Measurements from ENCODE around the gene CAMK1D.
"Not testable (repeated sequence)": the region's sequence is repeated elsewhere in the genome, so short reads cannot be mapped to it uniquely, and the experiment has no call there.

Gene CAMK1D

DNA sequence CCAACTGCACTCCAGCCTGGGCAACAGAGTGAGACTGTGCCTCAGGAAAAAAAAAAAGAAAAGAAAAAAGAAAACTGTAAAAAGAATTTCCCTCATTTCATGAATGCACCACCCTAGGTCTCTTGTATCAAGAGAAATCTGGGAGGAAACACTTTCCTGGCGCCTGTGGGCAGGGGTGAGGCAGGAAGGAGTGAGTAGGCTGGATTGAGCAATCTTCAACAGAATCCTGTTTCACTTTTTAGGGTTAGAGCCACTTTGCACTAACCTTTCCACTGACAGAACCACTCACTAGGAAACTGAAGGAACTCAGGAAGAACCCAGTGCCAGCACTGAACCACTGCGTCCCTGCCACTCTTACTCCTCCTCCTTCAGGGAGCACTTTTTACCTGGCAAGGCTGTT lies 370.0 kb downstream of the CAMK1D start:
- TF ChIP-seq, protein P1, sequence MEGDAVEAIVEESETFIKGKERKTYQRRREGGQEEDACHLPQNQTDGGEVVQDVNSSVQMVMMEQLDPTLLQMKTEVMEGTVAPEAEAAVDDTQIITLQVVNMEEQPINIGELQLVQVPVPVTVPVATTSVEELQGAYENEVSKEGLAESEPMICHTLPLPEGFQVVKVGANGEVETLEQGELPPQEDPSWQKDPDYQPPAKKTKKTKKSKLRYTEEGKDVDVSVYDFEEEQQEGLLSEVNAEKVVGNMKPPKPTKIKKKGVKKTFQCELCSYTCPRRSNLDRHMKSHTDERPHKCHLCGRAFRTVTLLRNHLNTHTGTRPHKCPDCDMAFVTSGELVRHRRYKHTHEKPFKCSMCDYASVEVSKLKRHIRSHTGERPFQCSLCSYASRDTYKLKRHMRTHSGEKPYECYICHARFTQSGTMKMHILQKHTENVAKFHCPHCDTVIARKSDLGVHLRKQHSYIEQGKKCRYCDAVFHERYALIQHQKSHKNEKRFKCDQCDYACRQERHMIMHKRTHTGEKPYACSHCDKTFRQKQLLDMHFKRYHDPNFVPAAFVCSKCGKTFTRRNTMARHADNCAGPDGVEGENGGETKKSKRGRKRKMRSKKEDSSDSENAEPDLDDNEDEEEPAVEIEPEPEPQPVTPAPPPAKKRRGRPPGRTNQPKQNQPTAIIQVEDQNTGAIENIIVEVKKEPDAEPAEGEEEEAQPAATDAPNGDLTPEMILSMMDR (conservative IDR thresholded peaks at IDR 0.05; ENCODE audit: low read depth, low read length): no peak
- no peak for DNase-seq (ENCODE audit: low read depth)
- no peak overlapping the region for H3K4me3 ChIP-seq (ENCODE audit: low read length)

DNA sequence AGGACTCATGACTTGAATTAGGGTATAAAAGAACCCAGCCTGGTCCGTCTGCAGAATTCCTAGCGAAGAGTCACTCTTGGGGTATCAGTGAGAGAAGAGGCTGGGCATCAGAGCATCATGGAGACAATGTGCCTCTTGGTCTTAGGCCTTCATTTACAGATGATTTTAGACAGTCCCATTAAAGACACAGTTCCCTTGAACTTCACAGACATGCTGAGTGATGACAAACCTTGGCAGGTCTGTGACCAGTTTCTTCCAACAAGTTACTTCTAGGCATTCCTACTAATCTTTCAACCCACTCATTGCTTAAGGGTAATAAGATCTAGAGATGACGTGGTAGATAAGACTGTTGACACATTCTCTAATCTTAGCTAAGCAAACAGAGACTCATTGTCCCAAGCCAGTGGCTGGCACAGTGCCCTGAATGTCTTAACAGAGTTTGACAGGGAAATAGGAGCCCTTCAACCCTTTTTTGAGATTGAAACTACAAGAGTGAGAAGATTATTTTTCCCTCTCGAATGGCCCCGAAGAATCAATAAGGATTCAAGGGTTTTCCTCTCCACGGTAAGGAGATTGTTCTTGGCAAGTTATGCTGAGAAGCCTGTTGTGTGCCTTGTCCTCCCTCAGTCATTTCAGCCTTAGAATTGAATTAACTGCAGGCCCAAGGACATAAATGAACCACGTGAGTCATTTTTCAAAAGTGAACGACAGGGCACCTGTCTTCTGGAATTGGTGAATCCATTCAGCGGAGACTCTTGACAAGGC lies 371.1 kb downstream of the CAMK1D start:
- H3K4me3 ChIP-seq (ENCODE audit: low read length): no peak overlapping the region
- TF ChIP-seq, protein P1 (conservative IDR thresholded peaks at IDR 0.05; ENCODE audit: low read depth, low read length): no peak
- peak; percentile 99 for DNase-seq (ENCODE audit: low read depth)

DNA sequence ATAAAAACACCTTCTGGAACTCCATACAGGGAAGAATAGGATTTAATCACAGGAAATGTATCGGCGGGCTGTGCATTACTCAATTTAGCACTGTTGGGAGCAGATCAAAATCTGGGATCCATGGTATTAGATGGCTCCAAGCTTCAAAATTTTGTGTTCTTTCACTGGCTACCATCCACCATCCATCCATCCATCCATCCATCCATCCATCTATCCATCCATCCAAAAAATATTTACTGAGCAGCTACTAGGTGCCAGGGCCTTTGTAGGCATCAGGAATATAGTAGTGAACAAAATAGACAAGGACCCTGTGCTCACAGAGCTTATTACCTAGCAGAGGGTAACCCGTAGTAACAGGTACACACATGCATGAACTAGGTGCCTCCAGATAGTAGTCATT lies 372.0 kb downstream of the CAMK1D start:
- no peak overlapping the region for H3K4me3 ChIP-seq (ENCODE audit: low read length)
- DNase-seq (ENCODE audit: low read depth): no peak
- TF ChIP-seq, protein P1 (conservative IDR thresholded peaks at IDR 0.05; ENCODE audit: low read depth, low read length): no peak

DNA sequence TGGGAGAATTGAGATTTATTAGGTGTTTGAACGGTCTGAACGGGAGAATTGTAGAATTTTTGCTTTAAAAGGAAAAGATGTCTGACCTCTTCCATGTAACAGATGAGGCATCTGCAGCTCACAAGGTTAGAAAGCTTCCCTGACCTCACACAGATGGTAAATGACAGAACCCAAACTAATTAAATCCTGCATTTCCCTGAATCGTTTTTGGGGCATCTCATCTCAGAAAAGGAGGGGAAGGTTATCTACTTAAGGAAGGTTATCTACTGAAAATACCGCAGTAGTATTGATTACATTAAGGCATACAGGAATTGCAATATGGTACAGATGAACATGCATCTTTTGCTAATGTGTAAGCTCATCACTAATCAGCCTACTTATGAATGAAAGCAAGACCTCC lies 373.9 kb downstream of the CAMK1D start:
- no peak overlapping the region for H3K4me3 ChIP-seq (ENCODE audit: low read length)
- TF ChIP-seq, protein P1 (conservative IDR thresholded peaks at IDR 0.05; ENCODE audit: low read depth, low read length): no peak
- DNase-seq (ENCODE audit: low read depth): no peak

DNA sequence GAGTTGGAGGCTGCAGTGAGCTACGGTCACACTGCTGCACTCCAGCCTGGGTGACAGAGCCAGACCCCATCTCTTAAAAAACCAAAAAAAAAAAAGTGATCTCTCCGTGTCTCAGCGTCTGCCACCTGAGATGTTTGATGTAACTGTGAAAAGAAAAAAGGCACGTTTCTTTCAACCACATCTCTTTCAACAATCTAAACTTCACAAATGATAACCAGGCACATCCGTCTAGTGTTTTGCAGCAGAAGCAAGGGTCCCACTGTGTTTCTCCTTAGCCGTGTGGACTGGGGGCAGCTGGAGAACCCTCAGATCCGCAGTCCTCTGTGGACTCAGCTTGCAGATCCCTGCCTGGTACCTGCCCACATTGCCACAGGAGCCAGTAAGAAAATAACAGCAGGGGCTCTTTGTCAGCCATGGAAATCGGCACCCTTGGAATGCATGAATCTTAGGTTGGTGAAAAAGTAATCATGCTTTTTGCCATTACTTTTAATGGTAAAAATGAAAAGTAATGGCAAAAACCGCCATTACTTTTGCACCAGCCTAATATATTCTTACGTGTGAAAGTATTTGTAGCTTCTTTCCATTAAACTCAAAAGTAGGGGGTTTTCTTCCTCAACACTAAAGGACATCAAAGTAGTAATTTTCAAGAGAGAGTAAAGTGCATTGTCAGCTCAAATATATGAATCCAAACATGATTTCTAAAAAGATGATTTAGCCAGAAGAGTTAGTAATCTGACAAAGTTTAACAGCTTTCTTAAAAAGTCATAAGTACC lies 375.6 kb downstream of the CAMK1D start:
- no peak overlapping the region for H3K4me3 ChIP-seq (ENCODE audit: low read length)
- DNase-seq (ENCODE audit: low read depth): no peak

DNA sequence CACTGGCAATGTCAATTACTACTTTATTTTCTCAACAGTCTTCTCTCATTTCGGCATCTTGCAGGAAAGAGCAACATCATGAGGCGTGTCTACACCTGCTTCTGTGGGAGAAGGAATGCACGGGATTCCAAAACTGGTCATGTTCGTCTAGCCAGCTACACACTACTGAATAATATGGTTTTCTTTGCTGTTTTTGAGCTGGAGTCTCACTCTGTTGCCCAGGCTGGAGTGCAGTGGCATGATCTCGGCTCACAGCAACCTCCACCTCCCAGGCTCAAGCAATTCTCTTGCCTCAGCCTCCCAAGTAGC lies 376.2 kb downstream of the CAMK1D start:
- not testable (repeated sequence) for DNase-seq (ENCODE audit: low read depth); H3K4me3 ChIP-seq (ENCODE audit: low read length)

More for the DNA sequence above, 375.6 kb downstream of the CAMK1D start:
- TF ChIP-seq, protein P1 (conservative IDR thresholded peaks at IDR 0.05; ENCODE audit: low read depth, low read length): no peak

DNA sequence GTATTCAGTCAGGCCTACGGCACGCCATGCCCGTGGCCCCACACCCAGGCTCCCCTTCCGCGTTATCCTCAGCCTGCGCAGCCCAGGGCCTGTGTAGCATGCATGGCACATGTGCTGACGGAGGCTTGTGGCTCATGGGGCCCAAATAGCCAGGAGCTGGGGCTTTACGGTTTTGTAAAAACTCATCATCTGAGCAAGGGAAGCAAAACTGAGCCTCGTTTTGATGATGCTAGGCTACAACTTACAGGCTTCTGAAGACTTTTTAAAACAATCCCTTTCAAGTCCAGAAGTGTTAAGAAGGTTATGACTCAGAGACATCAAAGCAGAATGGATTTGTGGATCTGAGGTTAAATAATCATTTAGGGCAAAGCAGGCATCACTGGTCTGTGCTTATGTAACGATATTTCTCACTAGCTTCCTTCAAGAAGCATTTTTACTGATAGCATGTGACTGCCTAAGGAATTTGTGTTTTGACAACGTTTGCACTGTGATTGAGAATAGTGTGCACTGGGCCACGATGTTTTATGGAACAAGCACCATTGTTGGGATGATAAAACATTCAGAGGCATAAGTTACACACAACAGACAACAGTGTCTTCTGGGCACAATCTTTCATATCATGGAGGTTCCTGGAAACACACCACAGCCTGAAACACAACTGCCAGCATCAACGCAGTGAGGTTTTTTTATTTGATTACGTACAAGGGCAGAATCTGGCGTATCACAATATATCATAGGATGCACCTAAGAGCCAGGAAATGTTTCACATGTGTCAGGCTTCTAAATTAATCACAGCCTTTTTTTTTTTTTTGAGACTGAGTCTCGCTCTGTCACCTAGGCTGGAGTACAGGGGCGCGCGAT lies 377.9 kb downstream of the CAMK1D start:
- peak; percentile 92 for DNase-seq (ENCODE audit: low read depth)
- no peak overlapping the region for H3K4me3 ChIP-seq (ENCODE audit: low read length)
- TF ChIP-seq, protein P1 (conservative IDR thresholded peaks at IDR 0.05; ENCODE audit: low read depth, low read length): no peak
